Measurements from ENCODE around the gene RPL39L.

- TF ChIP-seq POLR2A (IDR thresholded peaks at IDR 0.05), result no peak
- no peak for TF ChIP-seq CTCF (IDR thresholded peaks at IDR 0.05)
- TF ChIP-seq EP300 (IDR thresholded peaks at IDR 0.05), result no peak
Observed at GRCh38 chr3:187104933-187105332, 34.4 kb downstream of the RPL39L start.

All from upper lobe of left lung (tissue), 4 donors.